GM12878 (cell line): ENCODE results near the gene DUSP11. TPM values are rescaled to one million over a fixed set of nuclear protein-coding genes. Genes with fewer than 3 reads are reported as not detected.
A peak's percentile ranks its signal among the peaks of the same experiment; 100 is the strongest.

Experiments
- ATAC-seq: fragments of 200-7000 bp; cut with Tn5 transposase; 3 replicates; pipeline ENCODE4 v1.9.1; 2020; ENCODE audit warnings: mild to moderate bottlenecking, moderate library complexity
- BruUV-seq: library from RNA; stranded (reverse); fragments of 400-500 nt; replicated peaks from 2 replicates; lab custom pipeline; 2021; lab: Mats Ljungman, UMichigan
- CTCF ChIA-PET: fragments of 300-600 bp; sonication (Branson Sonifier 250); formaldehyde crosslinking; extraction: SDS; loops from one replicate; lab custom pipeline; 2021; ENCODE audit warnings: inconsistent platforms; lab: Yijun Ruan, JAX
- POLR2A ChIA-PET: fragments of 350-600 bp; formaldehyde crosslinking; extraction: SDS; loops from one replicate; lab custom pipeline; 2021; ENCODE audit warnings: inconsistent platforms; lab: Charles Lee
- RAD21 ChIA-PET: fragments of 300-600 bp; sonication (Branson Sonifier 250); formaldehyde crosslinking; loops from one replicate; lab custom pipeline; 2023; ENCODE audit warnings: antibody characterized with exemption; ENCODE audit not compliant: unreplicated experiment; lab: Charles Lee
- SMC1A ChIA-PET: fragments of 300-600 bp; sonication (Branson Sonifier 250); formaldehyde crosslinking; loops from one replicate; lab custom pipeline; 2023; ENCODE audit not compliant: unreplicated experiment, uncharacterized antibody; lab: Charles Lee
- DNase-seq: peaks from one replicate; pipeline ENCODE4 v3.0.0-alpha.2; 2011; ENCODE audit warnings: low read depth, low spot score
- FAIRE-seq: peaks from 3 replicates; lab custom pipeline; 2011; peaks lifted over from hg19 to GRCh38; lab: Jason Lieb, UNC
- H2AFZ ChIP-seq: 2 replicates; pipeline ENCODE4 v1.6.0; 2011; ENCODE audit warnings: low read depth, low read length, control low read depth; ENCODE audit not compliant: control insufficient read depth
- H3K27ac ChIP-seq: 2 replicates; pipeline ENCODE4 v1.5.1; 2011; ENCODE audit warnings: control low read depth; ENCODE audit not compliant: control insufficient read depth, insufficient read depth
- H3K27me3 ChIP-seq, 2 experiments: replicated peaks in 1 of 2; 2 replicates each; pipeline versions ENCODE4 v1.6.0 to v1.6.1; 2011; ENCODE audit warnings: low read length in 1 of 2; ENCODE audit not compliant: control insufficient read depth in 2 of 2, insufficient read depth in 2 of 2
- H3K36me3 ChIP-seq, 2 experiments: 2 replicates each; pipeline ENCODE4 v1.5.1; 2011; ENCODE audit warnings: low read length in 1 of 2; ENCODE audit not compliant: control insufficient read depth in 2 of 2, insufficient read depth in 2 of 2
- H3K4me1 ChIP-seq: 2 replicates; pipeline ENCODE4 v1.6.1; 2011; ENCODE audit warnings: mild to moderate bottlenecking, low read length, moderate library complexity, mixed read lengths; ENCODE audit not compliant: control insufficient read depth, insufficient read depth
- H3K4me2 ChIP-seq: 2 replicates; pipeline ENCODE4 v1.6.0; 2011; ENCODE audit warnings: control low read depth; ENCODE audit not compliant: control insufficient read depth, insufficient read depth
- H3K4me3 ChIP-seq: fragments of 200-600 bp; sonication (generic); 2 replicates; pipeline ENCODE4 v1.5.1; 2016
- H3K79me2 ChIP-seq: 2 replicates; pipeline ENCODE4 v1.6.0; 2011; ENCODE audit warnings: low read length; ENCODE audit not compliant: control insufficient read depth, insufficient read depth
- H3K9ac ChIP-seq: 2 replicates; pipeline ENCODE4 v1.8.0; 2011; ENCODE audit warnings: low read length, control low read depth, mixed read lengths; ENCODE audit not compliant: control insufficient read depth, insufficient read depth
- H3K9me3 ChIP-seq: replicated peaks from 3 replicates; pipeline ENCODE4 v1.5.1; 2011; ENCODE audit warnings: mild to moderate bottlenecking, low read length; ENCODE audit not compliant: control insufficient read depth, insufficient read depth
- H4K20me1 ChIP-seq: 2 replicates; pipeline ENCODE4 v1.6.0; 2011; ENCODE audit not compliant: control insufficient read depth, insufficient read depth
- HCFC1 ChIP-seq: fragments of 150-350 bp; IDR thresholded peaks from 2 replicates; pipeline ENCODE4 v1.6.1; 2014; ENCODE audit warnings: low read length
- KLF5 ChIP-seq: fragments of 450-650 bp; IDR thresholded peaks from 2 replicates; pipeline ENCODE4 v1.6.1; 2014; ENCODE audit warnings: mild to moderate bottlenecking; ENCODE audit not compliant: partially characterized antibody
- PAX8 ChIP-seq: fragments of 450-650 bp; IDR thresholded peaks from 2 replicates; pipeline ENCODE4 v1.6.1; 2017; ENCODE audit warnings: mild to moderate bottlenecking, moderate library complexity
- RAD51 ChIP-seq: fragments of 450-650 bp; IDR thresholded peaks from 2 replicates; pipeline ENCODE4 v1.6.1; 2016; ENCODE audit warnings: moderate library complexity, mild to moderate bottlenecking, inconsistent platforms
- SIX5 ChIP-seq: IDR thresholded peaks from 2 replicates; pipeline ENCODE4 v1.6.1; 2011; ENCODE audit warnings: mild to moderate bottlenecking, low read depth, low read length, moderate library complexity; ENCODE audit not compliant: severe bottlenecking
- WGBS: methylation state at CpG from one replicate; pipeline ENCODE4 v1.1.6; 2016; ENCODE audit warnings: low lambda C conversion rate; ENCODE audit not compliant: insufficient replicate concordance, insufficient coverage; ENCODE audit errors: missing lambda C conversion rate; 5-methylcytosine and 5-hydroxymethylcytosine counted together
- in situ Hi-C: fragments of 300-500 bp; cut with MboI; formaldehyde crosslinking; loops from 9 replicates; pipeline ENCODE4 v1.14.3; 2018; ENCODE audit warnings: mixed read lengths
- intact Hi-C: fragments of 100-400 bp; cut with micrococcal nuclease; formaldehyde crosslinking; loops from one replicate; pipeline ENCODE4 v1.14.2; 2022; ENCODE audit not compliant: unreplicated experiment
- polyA plus RNA-seq, 11 experiments: library from polyadenylated mRNA; depleted of rRNA in 4 of 11; unstranded in 6 of 11; stranded (reverse) in 5 of 11; fragments of >200 nt; fragmentation: Nextera tagmentation in 4 of 11; fragmentation: Illumina TruSeq in 1 of 11; extraction: Ambion mirVana in 4 of 11; extraction: Trizol in 1 of 11; gene quantifications; 1 replicate in 1 of 11; 2 replicates in 10 of 11; pipeline versions ENCODE4 v1.2.1 to v1.2.3, GENCODE V29; 2011 to 2016; ENCODE audit warnings: inconsistent platforms in 2 of 11, missing spikeins in 2 of 11, low read depth in 1 of 11
- total RNA-seq, 4 experiments: library from RNA; depleted of rRNA in 3 of 4; stranded (reverse); fragments of >200 nt in 3 of 4; fragmentation: Illumina TruSeq in 1 of 4; extraction: Trizol in 1 of 4; gene quantifications; 2 replicates each; pipeline versions ENCODE4 v1.2.1 to v1.2.3, GENCODE V29; 2013 to 2021
- TF ChIP-seq, protein P1 (sequence below): fragments of 450-650 bp; IDR thresholded peaks from 2 replicates; pipeline ENCODE4 v1.6.1; 2017; ENCODE audit warnings: mild to moderate bottlenecking, low read depth, inconsistent platforms; ENCODE audit not compliant: poor library complexity, severe bottlenecking

The DUSP11 gene
- total and polyA plus RNA-seq, 10 of the 15 experiments (the other 5 are each of a cell fraction or from before 2014, with no cell fraction given), result 26.4 to 78.4 (median 47.9) TPM

DNA sequence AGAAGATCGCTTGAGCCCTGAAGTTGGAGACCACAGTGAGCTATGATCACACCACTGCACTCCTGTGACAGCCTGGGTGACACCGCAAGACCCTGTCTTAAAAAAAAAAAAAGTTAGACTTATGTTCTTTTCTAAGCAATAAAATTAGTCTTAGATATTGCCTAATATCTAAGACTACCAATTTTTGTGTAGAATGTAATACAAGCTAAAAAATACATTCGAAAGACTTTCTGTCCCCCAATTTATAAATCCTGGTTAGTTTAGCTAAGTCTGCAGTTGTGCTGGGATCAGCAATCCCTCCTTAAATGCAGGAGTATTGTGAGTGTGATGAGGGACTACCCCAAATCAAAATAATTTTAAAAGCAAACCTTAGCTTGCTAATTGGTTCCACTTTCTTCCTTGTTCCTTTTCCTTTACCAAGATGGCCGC is 48.5 kb upstream of the DUSP11 start:
- TSS peak; percentile 89 for BruUV-seq
- H3K9ac ChIP-seq, result peak overlapping the region; percentile 89
- RAD21 ChIA-PET, result interaction anchor here (0.6 to 8.4 kb wide), 25 partner anchors 11 to 757 kb away, joined by 3 to 96 read pairs (median 4); partner anchors contain the start of genes BOLA3, MOB1A and TPRKB

More for the DNA sequence above, 48.5 kb upstream of the DUSP11 start:
- ChIA-PET POLR2A (interaction anchor here (0.5 to 1.8 kb wide), 13 partner anchors 91 to 507 kb away, joined by 3 to 12 read pairs (median 4); partner anchors contain the start of genes BOLA3, MOB1A and TPRKB), SMC1A (interaction anchor here (0.5 to 7.3 kb wide), 43 partner anchors 9 to 757 kb away, joined by 3 to 53 read pairs (median 3); partner anchors contain the start of gene TPRKB), CTCF (interaction anchor here (0.5 to 8.9 kb wide), 45 partner anchors 10 to 760 kb away, joined by 3 to 191 read pairs (median 3); partner anchors contain the start of gene BOLA3)
- 15% methylated on average over 4 of the region's 4 CpGs for WGBS
- in situ Hi-C loops, result loop anchor here (10.0 kb wide), 1 partner anchor 566 kb away; no protein-coding TSS in a partner anchor
- FAIRE-seq (no peak), DNase-seq (no peak), ATAC-seq (no peak)
- peaks cover 7% of the 10 kb centered on the region; the same call in 1 of the 2 replicates for H3K4me1 ChIP-seq
- no peaks in the 10 kb centered on the region for H3K27me3 ChIP-seq
- peaks cover 23% of the 10 kb centered on the region for H3K79me2 ChIP-seq
- H4K20me1 ChIP-seq, result no peaks in the 10 kb centered on the region
- TF ChIP-seq RAD51 (peak; percentile 74; the same call in 1 of the 2 replicates), PAX8 (peak; percentile 44; the same call in 1 of the 2 replicates), HCFC1 (peak; percentile 72), SIX5 (peak; percentile 74), KLF5 (no peak)
- TF ChIP-seq, protein P1, sequence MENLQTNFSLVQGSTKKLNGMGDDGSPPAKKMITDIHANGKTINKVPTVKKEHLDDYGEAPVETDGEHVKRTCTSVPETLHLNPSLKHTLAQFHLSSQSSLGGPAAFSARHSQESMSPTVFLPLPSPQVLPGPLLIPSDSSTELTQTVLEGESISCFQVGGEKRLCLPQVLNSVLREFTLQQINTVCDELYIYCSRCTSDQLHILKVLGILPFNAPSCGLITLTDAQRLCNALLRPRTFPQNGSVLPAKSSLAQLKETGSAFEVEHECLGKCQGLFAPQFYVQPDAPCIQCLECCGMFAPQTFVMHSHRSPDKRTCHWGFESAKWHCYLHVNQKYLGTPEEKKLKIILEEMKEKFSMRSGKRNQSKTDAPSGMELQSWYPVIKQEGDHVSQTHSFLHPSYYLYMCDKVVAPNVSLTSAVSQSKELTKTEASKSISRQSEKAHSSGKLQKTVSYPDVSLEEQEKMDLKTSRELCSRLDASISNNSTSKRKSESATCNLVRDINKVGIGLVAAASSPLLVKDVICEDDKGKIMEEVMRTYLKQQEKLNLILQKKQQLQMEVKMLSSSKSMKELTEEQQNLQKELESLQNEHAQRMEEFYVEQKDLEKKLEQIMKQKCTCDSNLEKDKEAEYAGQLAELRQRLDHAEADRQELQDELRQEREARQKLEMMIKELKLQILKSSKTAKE, result peak; percentile 29
- H3K4me2 ChIP-seq, result peak overlapping the region; percentile 53
- peak overlapping the region; percentile 97 for H2AFZ ChIP-seq
- peak overlapping the region; percentile 96 for H3K4me3 ChIP-seq
- peak overlapping the region; percentile 94 for H3K27ac ChIP-seq
- H3K9me3 ChIP-seq, result peaks cover 3% of the 10 kb centered on the region
- intact Hi-C loops, result loop anchor here (1.0 to 10.0 kb wide), 6 partner anchors 144 to 506 kb away; partner anchors contain the start of gene TET3
- peaks cover 0 to under 1% of the 10 kb centered on the region in 2 experiments; a peak in 2 of 4 replicates for H3K36me3 ChIP-seq
